A204.1 (cell line): ENCODE measurements around the gene UBE2D4.
"Not testable (repeated sequence)": the region's sequence is repeated elsewhere in the genome, so short reads cannot be mapped to it uniquely, and the experiment has no call there.

Experiments used
- FAIRE-seq: peaks from 2 replicates; lab custom pipeline; 2012; peaks lifted over from hg19 to GRCh38; lab: Jason Lieb, UNC

The UBE2D4 gene

DNA sequence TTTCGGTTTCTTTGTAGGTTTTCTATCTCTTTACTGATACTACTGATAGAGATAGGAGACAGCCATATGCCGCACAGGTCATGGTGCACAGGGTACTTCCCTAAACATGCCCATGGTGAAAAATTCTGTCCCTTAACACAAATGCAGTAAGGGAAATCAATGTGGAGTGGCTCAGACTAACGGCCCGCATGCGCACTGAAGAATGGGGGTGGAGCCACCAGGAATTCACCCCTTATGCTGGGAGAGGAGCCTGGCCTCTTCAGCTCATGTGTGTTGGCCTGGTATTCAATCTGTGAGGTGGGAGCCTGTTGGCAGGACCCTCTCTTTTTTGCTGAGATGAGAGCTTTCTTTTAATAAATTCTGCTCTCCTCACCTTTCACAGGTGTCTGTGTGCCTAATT, 11.4 kb upstream of the UBE2D4 start:
- FAIRE-seq, result no peak

GRCh38 chr7:43915907-43916306, 10.3 kb upstream of the UBE2D4 start:
- no peak for FAIRE-seq

GRCh38 chr7:43921423-43921822, 4.8 kb upstream of the UBE2D4 start:
- FAIRE-seq, result no peak

- no peak for FAIRE-seq
Observed at GRCh38 chr7:43922726-43923125, 3.5 kb upstream of the UBE2D4 start.

DNA sequence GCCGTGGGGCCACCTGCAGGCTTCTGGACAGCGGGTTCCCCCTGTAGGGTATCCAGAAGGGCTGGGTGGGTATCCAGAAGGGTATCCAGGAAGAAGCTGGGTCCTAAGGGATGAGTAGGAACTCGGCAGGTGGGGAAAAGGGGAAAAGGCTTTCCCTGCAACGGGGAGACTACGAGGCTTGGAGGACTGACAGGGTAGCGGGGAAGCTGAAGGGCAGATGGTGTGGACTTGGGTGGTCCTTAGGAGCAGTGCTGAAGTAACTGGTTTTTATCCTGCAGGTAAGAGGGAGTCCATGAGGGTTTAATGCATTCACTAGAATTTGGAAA, 525 bp downstream of the UBE2D4 start:
- FAIRE-seq, result no peak

DNA sequence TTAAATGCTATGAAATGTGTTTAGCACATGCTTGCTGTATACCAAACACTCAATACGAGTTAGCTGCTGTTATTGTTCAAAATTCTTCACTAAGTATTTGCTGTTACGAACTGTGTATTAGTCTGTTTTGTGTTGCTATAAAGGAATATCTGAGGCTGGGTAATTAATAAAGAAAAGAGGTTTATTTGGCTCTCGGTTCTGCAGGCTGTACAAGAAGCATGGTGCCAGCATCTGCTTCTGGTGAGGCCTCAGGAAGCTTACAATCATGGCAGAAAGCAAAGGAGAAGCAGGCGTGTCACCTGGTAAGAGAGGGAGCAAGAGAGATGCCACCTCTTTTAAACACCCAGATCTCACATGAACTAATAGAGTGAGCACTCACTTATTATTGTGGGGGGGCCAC, 1.6 kb downstream of the UBE2D4 start:
- FAIRE-seq, result no peak

- FAIRE-seq, result no peak
Observed at GRCh38 chr7:43929529-43930457, 3.6 kb downstream of the UBE2D4 start.

DNA sequence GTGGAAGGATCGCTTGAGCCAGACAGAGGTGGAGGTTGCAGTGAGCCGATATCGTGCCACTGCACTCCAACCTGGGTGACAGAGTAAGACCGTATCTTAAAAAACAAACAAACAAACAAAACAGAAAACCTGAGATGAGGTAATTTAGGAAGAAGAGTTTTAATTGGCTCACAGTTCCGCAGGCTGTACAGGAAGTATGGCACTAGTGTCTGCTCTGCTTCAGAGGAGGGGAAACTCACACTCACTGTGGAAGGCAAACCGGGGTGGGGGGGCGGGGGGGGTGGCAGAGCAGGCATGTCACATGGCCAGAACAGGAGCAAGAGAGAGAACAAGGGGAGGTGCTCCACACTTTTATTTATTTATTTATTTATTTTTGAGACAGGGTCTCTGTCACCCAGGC, 5.1 kb downstream of the UBE2D4 start:
- no peak for FAIRE-seq

GRCh38 chr7:43933902-43934560, 7.8 kb downstream of the UBE2D4 start:
- no peak for FAIRE-seq

- FAIRE-seq, result no peak
Observed at GRCh38 chr7:43937444-43937843, 11.2 kb downstream of the UBE2D4 start.

GRCh38 chr7:43938892-43939482, 12.8 kb downstream of the UBE2D4 start:
- no peak for FAIRE-seq

- FAIRE-seq, result no peak
Observed at GRCh38 chr7:43942250-43942649, 16.0 kb downstream of the UBE2D4 start.

DNA sequence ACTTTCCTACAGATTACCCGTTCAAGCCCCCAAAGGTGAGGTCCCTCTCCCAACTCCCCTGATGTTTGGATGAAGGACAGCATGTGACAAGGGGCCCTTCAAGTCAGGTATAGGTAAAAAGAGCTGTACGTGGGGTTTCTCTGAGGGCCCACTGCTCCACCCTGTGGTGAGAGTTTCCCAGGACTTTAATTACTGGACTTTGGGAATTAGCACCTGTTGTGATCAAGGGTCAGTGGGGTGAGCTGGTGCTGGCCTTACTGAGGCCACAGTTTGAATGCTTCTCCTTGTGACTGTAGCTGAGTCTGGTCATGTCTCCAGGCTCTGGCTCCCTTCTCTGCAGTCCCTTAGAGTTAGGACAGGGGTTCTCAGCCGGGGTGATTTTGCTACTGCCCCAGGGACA, 16.8 kb downstream of the UBE2D4 start:
- no peak for FAIRE-seq

DNA sequence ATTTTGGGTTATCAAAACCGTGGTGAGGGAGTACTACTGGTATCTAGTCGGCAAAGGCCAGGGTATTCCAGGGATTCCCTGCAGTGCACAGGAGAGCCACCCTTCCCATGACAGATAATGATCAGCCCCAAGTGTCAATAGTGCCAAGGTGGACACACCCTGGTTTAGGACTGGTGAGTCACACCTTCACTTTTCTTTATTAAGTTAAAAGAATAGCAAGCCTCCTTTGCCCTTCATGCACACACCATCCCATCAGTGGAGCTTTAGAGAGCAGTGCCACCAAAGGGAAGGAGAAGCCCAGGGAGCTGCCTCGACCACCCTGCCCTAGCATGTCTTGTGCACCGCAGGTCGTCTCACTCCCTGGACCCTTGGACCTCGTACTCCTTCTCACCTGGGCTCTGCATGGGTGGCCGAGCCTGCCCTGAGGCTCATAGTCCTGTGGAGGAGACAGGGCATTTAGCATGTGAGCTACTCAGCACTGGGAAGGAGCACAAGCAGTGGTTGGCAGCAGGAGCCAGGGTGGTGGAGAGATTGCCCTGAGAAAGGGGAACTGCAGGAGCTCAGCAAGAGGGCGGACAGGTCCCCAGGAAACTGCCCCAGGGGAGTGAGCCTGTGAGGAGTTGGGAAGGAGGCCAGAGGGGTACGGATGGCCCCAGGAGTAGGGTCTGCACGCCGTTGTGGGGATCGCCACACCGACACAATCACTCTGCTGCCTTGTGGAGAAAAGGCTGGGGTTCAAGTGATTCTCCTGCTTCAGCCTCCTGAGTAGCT, 17.4 kb downstream of the UBE2D4 start:
- FAIRE-seq, result no peak

GRCh38 chr7:43944286-43944685, 18.1 kb downstream of the UBE2D4 start:
- no peak for FAIRE-seq

- no peak for FAIRE-seq
Observed at GRCh38 chr7:43952028-43952427, 25.8 kb downstream of the UBE2D4 start.

GRCh38 chr7:43953071-43953470, 26.8 kb downstream of the UBE2D4 start:
- FAIRE-seq, result no peak

DNA sequence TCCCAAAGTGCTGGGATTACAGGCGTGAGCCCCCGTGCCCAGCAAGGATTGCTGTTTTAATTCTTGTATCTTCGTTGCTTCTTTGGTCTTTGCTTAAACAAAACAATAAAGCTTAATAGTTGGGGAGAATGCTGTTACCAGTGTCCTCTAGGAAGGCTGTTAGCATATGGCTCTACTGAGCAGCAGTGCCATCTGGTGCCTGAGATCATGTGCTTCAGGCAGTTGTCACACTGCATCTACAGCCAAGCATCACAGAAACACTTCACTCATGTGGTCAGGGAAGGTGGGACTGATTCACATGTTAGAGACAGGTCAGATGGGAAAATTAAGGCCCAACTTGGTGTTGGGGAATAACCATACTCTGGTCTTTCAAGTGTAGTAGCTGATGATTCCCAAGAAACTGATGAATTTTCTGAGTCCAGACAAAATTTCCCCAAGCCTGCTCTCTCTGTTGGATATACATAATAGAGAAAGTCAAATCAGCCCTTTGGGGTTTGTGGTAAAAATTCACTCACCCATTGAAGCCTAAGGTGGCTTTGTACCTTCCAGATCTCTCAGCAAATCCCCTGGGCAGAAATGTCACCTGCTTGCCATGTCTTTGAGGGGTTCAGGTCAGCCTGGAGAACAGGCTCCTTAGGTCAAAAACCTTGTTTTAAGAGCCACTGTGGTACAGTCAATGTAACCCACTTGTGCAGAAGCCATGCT, 28.4 kb downstream of the UBE2D4 start:
- FAIRE-seq, result peak; percentile 56

DNA sequence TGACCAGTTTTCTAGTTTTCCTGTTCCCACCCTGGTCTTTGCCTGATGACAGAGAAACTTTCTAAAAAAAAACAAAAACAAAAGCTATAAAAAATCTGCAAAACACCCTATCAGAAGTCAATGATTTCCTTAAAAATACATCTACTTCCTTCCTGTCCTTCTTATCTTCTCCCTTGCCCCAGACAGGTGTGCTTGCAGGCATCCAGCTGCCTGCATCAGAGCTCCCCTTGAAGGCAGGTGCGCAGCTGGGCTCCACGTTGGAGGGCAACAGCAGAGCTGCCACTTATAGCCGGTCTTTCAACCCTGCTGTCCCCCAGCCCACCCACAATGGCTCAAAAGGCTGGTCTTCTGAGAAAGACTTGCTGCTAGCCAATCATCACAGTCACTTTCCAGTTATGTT, 29.8 kb downstream of the UBE2D4 start:
- FAIRE-seq, result no peak

DNA sequence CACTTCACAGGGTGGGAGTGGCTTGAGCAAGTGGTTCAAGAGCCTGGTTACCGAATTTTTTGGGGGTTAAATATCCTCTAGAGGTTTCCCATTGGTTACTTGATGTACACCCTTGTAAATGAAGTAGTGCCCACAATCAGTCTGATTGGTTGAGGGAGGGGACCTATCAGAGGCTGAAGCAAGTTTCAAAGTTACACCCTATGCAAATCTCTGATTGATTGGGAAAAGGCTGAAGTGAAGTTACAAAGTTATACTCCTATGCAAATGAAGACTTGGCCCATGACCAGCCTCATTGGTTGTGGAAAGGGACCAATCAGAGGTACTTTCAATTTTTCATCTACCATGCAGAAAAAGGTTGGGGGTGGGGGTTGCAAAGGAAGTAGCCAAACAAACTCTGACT, 34.7 kb downstream of the UBE2D4 start:
- FAIRE-seq, result no peak

DNA sequence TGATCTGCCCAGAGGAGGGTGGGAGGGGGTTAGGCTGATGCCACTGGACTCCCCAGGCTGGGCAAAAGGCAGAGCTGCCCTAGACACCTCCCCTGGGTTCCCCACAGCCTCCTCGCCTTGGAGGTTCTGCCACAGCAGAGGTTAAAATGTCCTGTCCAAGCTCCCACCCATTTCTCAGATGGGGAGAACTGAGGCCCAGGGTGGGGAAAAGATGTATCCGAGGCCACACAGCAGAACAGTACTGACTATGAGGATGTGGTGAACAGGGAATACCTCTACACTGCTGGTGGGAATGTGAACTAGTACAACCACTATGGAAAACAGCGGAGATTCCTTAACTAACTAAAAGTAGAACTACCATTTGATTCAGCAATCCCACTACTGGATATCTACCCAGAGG, 40.2 kb downstream of the UBE2D4 start:
- FAIRE-seq, result not testable (repeated sequence)
